HepG2 (cell line): Measurements from ENCODE around the gene HTR4.

Experiments used
- BHLHE40 ChIP-seq: IDR thresholded peaks from 2 replicates; pipeline ENCODE4 v1.6.1; 2011; ENCODE audit warnings: low read length, improper control_type of control experiment
- CTCF ChIP-seq: sonication (generic); formaldehyde crosslinking; IDR thresholded peaks from 2 replicates; pipeline ENCODE4 v1.5.0; 2020; ENCODE audit warnings: mild to moderate bottlenecking, missing genetic modification reagents, moderate library complexity
- EP300 ChIP-seq, 3 experiments: sonication (generic) in 1 of 3; formaldehyde crosslinking in 1 of 3; IDR thresholded peaks; 2 replicates each; pipeline versions ENCODE4 v1.5.1 to v1.6.1; 2011 to 2020; ENCODE audit warnings: low read depth in 2 of 3, low read length in 2 of 3, borderline replicate concordance in 1 of 3, improper control_type of control experiment in 1 of 3, mild to moderate bottlenecking in 1 of 3, missing genetic modification reagents in 1 of 3, moderate library complexity in 1 of 3
- KLF15 ChIP-seq: sonication (generic); formaldehyde crosslinking; IDR thresholded peaks from 2 replicates; pipeline ENCODE4 v1.8.1; 2023; ENCODE audit warnings: borderline replicate concordance, mild to moderate bottlenecking, inconsistent platforms, missing genetic modification reagents, mixed read lengths
- MAFF ChIP-seq: IDR thresholded peaks from 2 replicates; pipeline ENCODE4 v1.6.1; 2011; ENCODE audit warnings: low read depth, low read length, improper control_type of control experiment
- MED1 ChIP-seq: sonication (generic); formaldehyde crosslinking; IDR thresholded peaks from 2 replicates; pipeline ENCODE4 v1.4.0; 2020; ENCODE audit warnings: missing genetic modification reagents
- NFE2L2 ChIP-seq: fragments of 150-350 bp; IDR thresholded peaks from 2 replicates; pipeline ENCODE4 v1.6.1; 2014; ENCODE audit warnings: low read length
- PHF8 ChIP-seq: sonication (generic); formaldehyde crosslinking; IDR thresholded peaks from 2 replicates; pipeline ENCODE4 v1.5.0; 2020; ENCODE audit warnings: missing genetic modification reagents
- POLR2A ChIP-seq, 2 experiments: IDR thresholded peaks; 2 replicates each; pipeline ENCODE4 v1.6.1; 2011; ENCODE audit warnings: low read depth in 2 of 2, low read length in 2 of 2, mild to moderate bottlenecking in 1 of 2, moderate library complexity in 1 of 2; ENCODE audit not compliant: insufficient read depth in 1 of 2
- POLR2AphosphoS5 ChIP-seq: IDR thresholded peaks from 2 replicates; pipeline ENCODE4 v1.6.1; 2012; ENCODE audit warnings: low read depth, low read length
- ZBTB43 ChIP-seq: sonication (generic); formaldehyde crosslinking; conservative IDR thresholded peaks from 2 replicates; pipeline ENCODE4 v1.4.0; 2020; ENCODE audit warnings: missing genetic modification reagents
- ZNF136 ChIP-seq: sonication (generic); formaldehyde crosslinking; IDR thresholded peaks from 2 replicates; pipeline ENCODE4 v1.8.1; 2022; ENCODE audit warnings: low read depth, mild to moderate bottlenecking, moderate library complexity, missing genetic modification reagents
- ZNF850 ChIP-seq: sonication (generic); formaldehyde crosslinking; conservative IDR thresholded peaks from 2 replicates; pipeline ENCODE4 v1.9.0; 2021; ENCODE audit warnings: mild to moderate bottlenecking, missing genetic modification reagents
- TF ChIP-seq, protein P1 (sequence below): IDR thresholded peaks from 2 replicates; pipeline ENCODE4 v1.6.1; 2012; ENCODE audit warnings: low read length, improper control_type of control experiment

GRCh38 chr5:148645527-148645926 is 8.8 kb downstream of the HTR4 start:
- TF ChIP-seq POLR2AphosphoS5 = no peak
- no peak for TF ChIP-seq MAFF
- TF ChIP-seq, protein P1, sequence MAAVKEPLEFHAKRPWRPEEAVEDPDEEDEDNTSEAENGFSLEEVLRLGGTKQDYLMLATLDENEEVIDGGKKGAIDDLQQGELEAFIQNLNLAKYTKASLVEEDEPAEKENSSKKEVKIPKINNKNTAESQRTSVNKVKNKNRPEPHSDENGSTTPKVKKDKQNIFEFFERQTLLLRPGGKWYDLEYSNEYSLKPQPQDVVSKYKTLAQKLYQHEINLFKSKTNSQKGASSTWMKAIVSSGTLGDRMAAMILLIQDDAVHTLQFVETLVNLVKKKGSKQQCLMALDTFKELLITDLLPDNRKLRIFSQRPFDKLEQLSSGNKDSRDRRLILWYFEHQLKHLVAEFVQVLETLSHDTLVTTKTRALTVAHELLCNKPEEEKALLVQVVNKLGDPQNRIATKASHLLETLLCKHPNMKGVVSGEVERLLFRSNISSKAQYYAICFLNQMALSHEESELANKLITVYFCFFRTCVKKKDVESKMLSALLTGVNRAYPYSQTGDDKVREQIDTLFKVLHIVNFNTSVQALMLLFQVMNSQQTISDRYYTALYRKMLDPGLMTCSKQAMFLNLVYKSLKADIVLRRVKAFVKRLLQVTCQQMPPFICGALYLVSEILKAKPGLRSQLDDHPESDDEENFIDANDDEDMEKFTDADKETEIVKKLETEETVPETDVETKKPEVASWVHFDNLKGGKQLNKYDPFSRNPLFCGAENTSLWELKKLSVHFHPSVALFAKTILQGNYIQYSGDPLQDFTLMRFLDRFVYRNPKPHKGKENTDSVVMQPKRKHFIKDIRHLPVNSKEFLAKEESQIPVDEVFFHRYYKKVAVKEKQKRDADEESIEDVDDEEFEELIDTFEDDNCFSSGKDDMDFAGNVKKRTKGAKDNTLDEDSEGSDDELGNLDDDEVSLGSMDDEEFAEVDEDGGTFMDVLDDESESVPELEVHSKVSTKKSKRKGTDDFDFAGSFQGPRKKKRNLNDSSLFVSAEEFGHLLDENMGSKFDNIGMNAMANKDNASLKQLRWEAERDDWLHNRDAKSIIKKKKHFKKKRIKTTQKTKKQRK = no peak
- TF ChIP-seq ZNF136 (CRISPR knock-in tag) = no peak
- no peak for TF ChIP-seq KLF15
- no peak for TF ChIP-seq MED1 (CRISPR knock-in tag)
- TF ChIP-seq BHLHE40 = no peak
- TF ChIP-seq EP300 (IDR thresholded peaks at IDR 0.05; ENCODE audit: low read depth in 2 of 2, low read length in 2 of 2) = no peak
- TF ChIP-seq EP300 (CRISPR knock-in tag; IDR thresholded peaks at IDR 0.05; ENCODE audit: borderline replicate concordance) = no peak
- no peak for TF ChIP-seq ZBTB43 (CRISPR knock-in tag)
- TF ChIP-seq NFE2L2 = no peak
- TF ChIP-seq POLR2A (IDR thresholded peaks at IDR 0.05; ENCODE audit: insufficient read depth in 1 of 2, low read depth in 2 of 2, low read length in 2 of 2) = no peak
- TF ChIP-seq CTCF (CRISPR knock-in tag) = no peak
- no peak for TF ChIP-seq PHF8
- TF ChIP-seq ZNF850 (CRISPR knock-in tag) = no peak
